A204.1 (cell line): ENCODE measurements around the gene KLHL22.
"Not testable (repeated sequence)": the region's sequence is repeated elsewhere in the genome, so short reads cannot be mapped to it uniquely, and the experiment has no call there.

ENCODE experiments used
- FAIRE-seq: peaks from 2 replicates; lab custom pipeline; 2012; peaks lifted over from hg19 to GRCh38; lab: Jason Lieb, UNC

KLHL22 gene

GRCh38 chr22:20524004-20524481 is 28.4 kb upstream of the KLHL22 start:
- no peak for FAIRE-seq

- FAIRE-seq = no peak
Measured at GRCh38 chr22:20523086-20523983, 27.7 kb upstream of the KLHL22 start.

GRCh38 chr22:20522134-20523004 is 26.8 kb upstream of the KLHL22 start:
- no peak for FAIRE-seq

- FAIRE-seq = no peak
Measured at GRCh38 chr22:20520093-20520511, 24.5 kb upstream of the KLHL22 start.

GRCh38 chr22:20519558-20519957 is 24.0 kb upstream of the KLHL22 start:
- no peak for FAIRE-seq

- FAIRE-seq = no peak
Measured at GRCh38 chr22:20517841-20518592, 22.4 kb upstream of the KLHL22 start.

GRCh38 chr22:20517422-20517821 is 21.8 kb upstream of the KLHL22 start:
- no peak for FAIRE-seq

GRCh38 chr22:20516399-20516798 is 20.8 kb upstream of the KLHL22 start:
- FAIRE-seq = no peak

GRCh38 chr22:20514658-20515406 is 19.2 kb upstream of the KLHL22 start:
- FAIRE-seq = no peak

GRCh38 chr22:20511578-20512229 is 16.1 kb upstream of the KLHL22 start:
- FAIRE-seq = no peak

- no peak for FAIRE-seq
Measured at GRCh38 chr22:20510811-20511577, 15.4 kb upstream of the KLHL22 start.

GRCh38 chr22:20509344-20510047 is 13.9 kb upstream of the KLHL22 start:
- no peak for FAIRE-seq

- FAIRE-seq = no peak
Measured at GRCh38 chr22:20508815-20509271, 13.2 kb upstream of the KLHL22 start.

- FAIRE-seq = not testable (repeated sequence)
Measured at GRCh38 chr22:20508067-20508755, 12.6 kb upstream of the KLHL22 start.

- FAIRE-seq = no peak
Measured at GRCh38 chr22:20507253-20508066, 11.9 kb upstream of the KLHL22 start, which contains the start of gene MED15. Gene MED15, plus strand, starts transcription at chr22:20507610. Its CDS starts 69 bp downstream, at chr22:20507679.

GRCh38 chr22:20506543-20507252 is 11.1 kb upstream of the KLHL22 start:
- FAIRE-seq = no peak

GRCh38 chr22:20504293-20504922 is 8.8 kb upstream of the KLHL22 start:
- FAIRE-seq = not testable (repeated sequence)
